Activated CD8-positive, alpha-beta T cell treated with anti-CD3 and anti-CD28 coated beads for 36 hours (primary cell): Measurements from ENCODE around the gene CAMSAP3. TPM values are rescaled to one million over a fixed set of nuclear protein-coding genes. Genes with fewer than 3 reads are reported as not detected.
A peak's percentile ranks its signal among the peaks of the same experiment; 100 is the strongest.

Experiments used
- ATAC-seq: fragments of 200-7000 bp; cut with Tn5 transposase; one replicate; pipeline ENCODE4 v1.10.0; 2021; ENCODE audit warnings: mild to moderate bottlenecking, moderate library complexity
- CTCF ChIA-PET: fragments of 350-600 bp; sonication (Branson Sonifier 250); formaldehyde crosslinking; loops from one replicate; lab custom pipeline; 2021; ENCODE audit warnings: antibody characterized with exemption; lab: Charles Lee
- POLR2A ChIA-PET: fragments of 350-600 bp; sonication (Branson Sonifier 250); formaldehyde crosslinking; loops from one replicate; lab custom pipeline; 2021; ENCODE audit warnings: antibody characterized with exemption; lab: Charles Lee
- DNase-seq: peaks from one replicate; pipeline ENCODE4 v3.0.0-alpha.2; 2020
- H3K27ac Mint-ChIP-seq: one replicate; pipeline ENCODE4 v1.8.0; 2021; ENCODE audit warnings: mild to moderate bottlenecking, mixed read lengths
- H3K27me3 Mint-ChIP-seq: one replicate; pipeline ENCODE4 v1.8.0; 2021; ENCODE audit warnings: mixed read lengths
- H3K36me3 Mint-ChIP-seq: one replicate; pipeline ENCODE4 v1.8.0; 2021; ENCODE audit warnings: low read depth, mixed read lengths
- H3K4me1 Mint-ChIP-seq: one replicate; pipeline ENCODE4 v1.8.0; 2021; ENCODE audit warnings: low read depth, mixed read lengths
- H3K4me3 Mint-ChIP-seq: one replicate; pipeline ENCODE4 v1.8.0; 2021; ENCODE audit warnings: mild to moderate bottlenecking, moderate library complexity, mixed read lengths
- H3K9me3 Mint-ChIP-seq: one replicate; pipeline ENCODE4 v1.8.0; 2021; ENCODE audit warnings: mixed read lengths
- intact Hi-C: fragments of 100-400 bp; cut with micrococcal nuclease; formaldehyde crosslinking; loops from one replicate; pipeline ENCODE4 v1.10.0; 2022
- total RNA-seq, 2 experiments: library from RNA; stranded (reverse); gene quantifications; one replicate each; pipeline ENCODE4 v1.2.3, GENCODE V29; 2021
- TF ChIP-seq, protein P1 (sequence below): fragments of 200-600 bp; IDR thresholded peaks from one replicate; pipeline ENCODE4 v1.8.0; 2022; ENCODE audit warnings: antibody characterized with exemption, mild to moderate bottlenecking

The CAMSAP3 gene
- total RNA-seq, 2 experiments from 2014 or later, result 0.25 to 0.63 TPM

DNA sequence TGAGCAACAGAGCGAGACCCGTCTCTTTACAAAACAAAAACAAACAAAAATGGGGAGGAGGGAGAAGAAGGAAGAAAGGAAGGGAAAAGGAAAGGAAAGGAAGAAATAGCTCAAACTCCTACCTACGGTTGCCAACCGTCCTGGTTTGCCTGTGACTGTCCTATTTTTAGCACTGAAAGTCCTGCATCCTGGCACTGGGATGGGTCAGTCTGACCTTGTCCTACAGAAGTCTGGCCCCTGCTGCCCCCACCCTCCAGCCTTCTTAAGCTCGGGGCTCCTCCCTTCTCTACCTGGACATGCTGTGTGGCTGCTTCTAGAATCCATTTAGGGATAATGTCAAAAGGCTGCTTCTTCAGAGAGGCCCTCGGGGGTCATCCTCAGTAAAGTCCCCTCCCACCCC lies 40.0 kb downstream of the CAMSAP3 start:
- DNase-seq (no peak), ATAC-seq (no peak)
- Mint-ChIP-seq H3K9me3 (peaks cover 6% of the 10 kb centered on the region), H3K4me1 (peaks cover 31% of the 10 kb centered on the region), H3K27me3 (no peaks in the 10 kb centered on the region), H3K4me3 (peak overlapping the region; percentile 81), H3K36me3 (peaks cover 12% of the 10 kb centered on the region), H3K27ac (peak overlapping the region; percentile 88)
- TF ChIP-seq, protein P1, sequence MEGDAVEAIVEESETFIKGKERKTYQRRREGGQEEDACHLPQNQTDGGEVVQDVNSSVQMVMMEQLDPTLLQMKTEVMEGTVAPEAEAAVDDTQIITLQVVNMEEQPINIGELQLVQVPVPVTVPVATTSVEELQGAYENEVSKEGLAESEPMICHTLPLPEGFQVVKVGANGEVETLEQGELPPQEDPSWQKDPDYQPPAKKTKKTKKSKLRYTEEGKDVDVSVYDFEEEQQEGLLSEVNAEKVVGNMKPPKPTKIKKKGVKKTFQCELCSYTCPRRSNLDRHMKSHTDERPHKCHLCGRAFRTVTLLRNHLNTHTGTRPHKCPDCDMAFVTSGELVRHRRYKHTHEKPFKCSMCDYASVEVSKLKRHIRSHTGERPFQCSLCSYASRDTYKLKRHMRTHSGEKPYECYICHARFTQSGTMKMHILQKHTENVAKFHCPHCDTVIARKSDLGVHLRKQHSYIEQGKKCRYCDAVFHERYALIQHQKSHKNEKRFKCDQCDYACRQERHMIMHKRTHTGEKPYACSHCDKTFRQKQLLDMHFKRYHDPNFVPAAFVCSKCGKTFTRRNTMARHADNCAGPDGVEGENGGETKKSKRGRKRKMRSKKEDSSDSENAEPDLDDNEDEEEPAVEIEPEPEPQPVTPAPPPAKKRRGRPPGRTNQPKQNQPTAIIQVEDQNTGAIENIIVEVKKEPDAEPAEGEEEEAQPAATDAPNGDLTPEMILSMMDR, result no peak
- intact Hi-C loops, result no loop called here
- POLR2A ChIA-PET, result interaction anchor here (0.7 to 2.9 kb wide), 2 partner anchors 18 to 26 kb away, joined by 3 to 10 read pairs; no protein-coding TSS in a partner anchor
- CTCF ChIA-PET, result interaction anchor here (1.2 to 2.1 kb wide), 3 partner anchors 17 to 67 kb away, joined by 4 to 5 read pairs (median 5); partner anchors contain the start of gene TRAPPC5

DNA sequence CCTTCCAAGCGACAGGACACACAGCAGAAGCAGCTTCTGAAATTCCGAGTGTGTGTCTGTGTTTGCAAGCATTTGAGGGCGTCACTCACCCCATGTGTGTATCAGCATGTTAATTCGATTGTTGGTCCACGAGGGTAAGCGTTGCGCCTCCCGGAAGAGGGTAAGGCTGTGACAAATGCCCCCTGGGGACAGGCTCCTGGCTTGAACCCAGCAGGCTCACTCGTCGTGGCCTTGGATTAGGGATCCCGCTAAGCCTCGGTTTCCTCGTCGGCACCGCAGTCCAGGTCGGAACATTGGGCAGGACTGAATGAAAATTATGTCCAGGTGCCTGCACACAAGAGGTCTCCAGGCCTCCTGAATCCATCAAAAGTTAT lies 40.6 kb downstream of the CAMSAP3 start:
- H3K27ac Mint-ChIP-seq, result peak overlapping the region; percentile 88
- POLR2A ChIA-PET, result interaction anchor here (2.9 kb wide), 1 partner anchor 18 kb away, joined by 10 read pairs; no protein-coding TSS in a partner anchor
- H3K27me3 Mint-ChIP-seq, result no peaks in the 10 kb centered on the region
- peaks cover 29% of the 10 kb centered on the region for H3K4me1 Mint-ChIP-seq
- peaks cover 6% of the 10 kb centered on the region for H3K9me3 Mint-ChIP-seq
- DNase-seq (no peak), ATAC-seq (no peak)
- peaks cover 12% of the 10 kb centered on the region for H3K36me3 Mint-ChIP-seq
- CTCF ChIA-PET, result interaction anchor here (2.1 kb wide), 1 partner anchor 17 kb away, joined by 5 read pairs; no protein-coding TSS in a partner anchor
- TF ChIP-seq, protein P1, result no peak
- intact Hi-C loops, result no loop called here
- H3K4me3 Mint-ChIP-seq, result peak overlapping the region; percentile 81

DNA sequence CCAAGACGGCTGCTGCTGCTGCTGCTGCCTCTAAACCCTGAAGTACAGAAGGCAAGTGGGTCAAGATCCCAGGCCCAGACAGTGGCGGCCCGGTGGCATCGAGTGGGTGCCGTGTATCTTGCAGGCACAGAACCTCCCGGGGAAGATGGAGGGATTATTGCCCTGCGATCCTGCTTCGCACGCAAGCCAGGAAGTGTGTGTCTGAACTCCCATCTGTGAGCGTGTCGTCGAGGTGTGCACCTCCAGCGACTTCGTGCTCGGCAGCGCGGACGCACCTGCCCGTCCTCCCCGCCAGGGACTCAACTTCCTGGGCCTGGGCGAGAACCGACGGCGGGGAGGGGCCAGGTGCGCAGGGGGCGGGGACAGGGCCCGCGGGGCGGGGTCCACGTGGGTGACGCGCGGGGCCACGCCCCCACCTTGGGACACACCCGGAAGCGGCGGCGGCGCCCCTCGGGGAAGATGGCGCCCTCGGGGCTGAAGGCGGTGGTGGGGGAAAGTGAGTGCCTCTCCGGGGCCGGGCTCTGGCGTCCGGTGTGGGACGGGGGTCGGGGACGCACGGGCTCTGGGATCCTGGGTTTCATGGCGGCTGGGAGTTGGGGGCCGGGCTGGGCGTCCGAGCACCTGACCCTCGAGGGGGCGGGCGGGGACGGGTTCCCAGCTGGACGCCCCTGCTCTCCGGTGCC lies 41.2 kb downstream of the CAMSAP3 start, which contains the start of gene STXBP2:
STXBP2 (plus strand) TSS at position 420 of the 683 bp plus-strand sequence; CDS start at position 460, 40 bp downstream.
- Mint-ChIP-seq H3K36me3 (peaks cover 12% of the 10 kb centered on the region), H3K4me1 (peaks cover 27% of the 10 kb centered on the region), H3K27ac (peak within 1 kb of the TSS; percentile 88), H3K4me3 (peak within 1 kb of the TSS; percentile 81), H3K27me3 (no peaks in the 10 kb centered on the region), H3K9me3 (peaks cover 6% of the 10 kb centered on the region)
- ChIA-PET CTCF (interaction anchor here (1.0 to 2.5 kb wide), 4 partner anchors 16 to 163 kb away, joined by 4 to 14 read pairs (median 6); partner anchors contain the start of gene TRAPPC5), POLR2A (interaction anchor here (0.6 to 1.9 kb wide), 6 partner anchors 8 to 136 kb away, joined by 3 to 10 read pairs (median 4); partner anchors contain the start of genes PET100, TRAPPC5 and XAB2)
- ATAC-seq (peak; percentile 98), DNase-seq (peak; percentile 92)
- intact Hi-C loops, result no loop called here
- TF ChIP-seq, protein P1, result peak; percentile 36

DNA sequence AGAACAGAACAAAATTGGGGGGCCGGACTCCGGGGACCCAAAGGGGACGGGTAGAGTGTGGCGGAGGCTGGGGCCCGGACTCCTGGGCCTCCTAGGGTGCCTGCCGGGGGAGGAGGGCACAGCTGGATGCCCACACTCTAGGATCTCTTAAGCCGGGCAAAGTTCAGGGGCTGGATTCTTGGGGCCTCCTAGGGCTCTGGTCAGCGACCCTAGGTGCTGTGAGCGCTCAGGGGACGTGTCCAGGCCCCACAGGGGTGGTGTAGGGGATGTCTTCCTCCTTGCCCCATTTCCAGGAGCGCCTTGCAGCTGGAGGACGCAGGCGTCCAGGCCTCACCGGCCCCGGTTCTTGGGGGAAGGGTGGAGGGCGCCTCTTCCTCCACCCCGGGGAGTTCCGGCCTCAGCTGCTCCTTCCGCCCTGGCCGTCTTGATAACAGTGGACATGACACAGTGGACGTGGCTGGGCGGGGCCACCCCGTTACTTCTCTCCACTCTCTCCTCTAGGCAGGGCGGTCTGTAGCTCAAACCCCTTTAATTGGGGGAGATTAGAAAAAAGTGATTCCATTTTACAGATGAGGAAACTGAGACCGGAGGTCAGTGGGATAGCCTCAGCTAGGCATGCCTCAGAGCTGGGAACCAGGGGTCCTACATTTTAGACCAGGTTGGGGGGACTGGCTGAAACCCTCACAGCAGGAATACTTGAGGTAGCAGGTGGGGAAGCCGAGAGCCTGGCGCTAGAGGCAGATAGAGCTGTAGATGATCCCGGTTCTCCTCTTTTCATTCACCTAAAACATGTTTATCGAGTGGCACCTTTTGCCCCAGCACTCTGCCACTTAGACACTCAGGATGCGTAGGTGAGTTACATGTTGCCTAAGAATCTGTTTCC lies 42.0 kb downstream of the CAMSAP3 start:
- Mint-ChIP-seq H3K4me3 (peak overlapping the region; percentile 81), H3K27ac (peak overlapping the region; percentile 88), H3K4me1 (peaks cover 27% of the 10 kb centered on the region), H3K27me3 (no peaks in the 10 kb centered on the region), H3K9me3 (peaks cover 6% of the 10 kb centered on the region), H3K36me3 (peaks cover 12% of the 10 kb centered on the region)
- peak; percentile 20 for ATAC-seq
- intact Hi-C loops, result no loop called here
- TF ChIP-seq, protein P1, result no peak
- ChIA-PET POLR2A (interaction anchor here (0.6 to 1.9 kb wide), 7 partner anchors 9 to 136 kb away, joined by 3 to 10 read pairs (median 4); partner anchors contain the start of genes PET100, TRAPPC5 and XAB2), CTCF (interaction anchor here (1.0 to 2.5 kb wide), 4 partner anchors 15 to 162 kb away, joined by 4 to 14 read pairs (median 7); partner anchors contain the start of gene TRAPPC5)
- DNase-seq, result peak; percentile 22
